Glutamatergic neuron (in vitro differentiated cells): ENCODE results near the gene ALCAM. TPM values are rescaled to one million over a fixed set of nuclear protein-coding genes. Genes with fewer than 3 reads are reported as not detected.
"Not testable (repeated sequence)": the region's sequence is repeated elsewhere in the genome, so short reads cannot be mapped to it uniquely, and the experiment has no call there.

Experiments used
- DNase-seq: peaks from one replicate; pipeline ENCODE4 v3.0.0; 2022
- H3K27ac Mint-ChIP-seq: one replicate; pipeline ENCODE4 v1.8.0; 2020; ENCODE audit warnings: mild to moderate bottlenecking, mixed read lengths, inconsistent platforms; ENCODE audit not compliant: unreplicated experiment
- H3K27me3 Mint-ChIP-seq: one replicate; pipeline ENCODE4 v1.8.0; 2020; ENCODE audit warnings: mild to moderate bottlenecking, moderate library complexity, mixed read lengths, inconsistent platforms; ENCODE audit not compliant: unreplicated experiment
- H3K36me3 Mint-ChIP-seq: one replicate; pipeline ENCODE4 v1.8.0; 2020; ENCODE audit warnings: mild to moderate bottlenecking, mixed read lengths, inconsistent platforms; ENCODE audit not compliant: unreplicated experiment
- H3K4me1 Mint-ChIP-seq: one replicate; pipeline ENCODE4 v1.8.0; 2020; ENCODE audit warnings: mild to moderate bottlenecking, low read depth, mixed read lengths, inconsistent platforms; ENCODE audit not compliant: unreplicated experiment
- H3K4me3 Mint-ChIP-seq: one replicate; pipeline ENCODE4 v1.8.0; 2020; ENCODE audit warnings: mild to moderate bottlenecking, mixed read lengths, inconsistent platforms; ENCODE audit not compliant: unreplicated experiment
- H3K9me3 Mint-ChIP-seq: one replicate; pipeline ENCODE4 v1.8.0; 2020; ENCODE audit warnings: mild to moderate bottlenecking, moderate library complexity, mixed read lengths, inconsistent platforms; ENCODE audit not compliant: unreplicated experiment
- CTCF ChIP-seq: fragments of 200-600 bp; sonication (generic); IDR thresholded peaks from one replicate; pipeline ENCODE4 v1.5.0; 2021; ENCODE audit not compliant: partially characterized antibody, unreplicated experiment
- total RNA-seq: library from RNA; stranded (reverse); fragmentation: NEBNext Ultra II Directional; extraction: Animal tissue kit (Norgen Biotek cat#: 25700); gene quantifications from one replicate; pipeline ENCODE4 v1.2.1, GENCODE V29; 2021; ENCODE audit not compliant: unreplicated experiment

ALCAM gene
- total RNA-seq, 1 donor from 2014 or later = 115 TPM

DNA sequence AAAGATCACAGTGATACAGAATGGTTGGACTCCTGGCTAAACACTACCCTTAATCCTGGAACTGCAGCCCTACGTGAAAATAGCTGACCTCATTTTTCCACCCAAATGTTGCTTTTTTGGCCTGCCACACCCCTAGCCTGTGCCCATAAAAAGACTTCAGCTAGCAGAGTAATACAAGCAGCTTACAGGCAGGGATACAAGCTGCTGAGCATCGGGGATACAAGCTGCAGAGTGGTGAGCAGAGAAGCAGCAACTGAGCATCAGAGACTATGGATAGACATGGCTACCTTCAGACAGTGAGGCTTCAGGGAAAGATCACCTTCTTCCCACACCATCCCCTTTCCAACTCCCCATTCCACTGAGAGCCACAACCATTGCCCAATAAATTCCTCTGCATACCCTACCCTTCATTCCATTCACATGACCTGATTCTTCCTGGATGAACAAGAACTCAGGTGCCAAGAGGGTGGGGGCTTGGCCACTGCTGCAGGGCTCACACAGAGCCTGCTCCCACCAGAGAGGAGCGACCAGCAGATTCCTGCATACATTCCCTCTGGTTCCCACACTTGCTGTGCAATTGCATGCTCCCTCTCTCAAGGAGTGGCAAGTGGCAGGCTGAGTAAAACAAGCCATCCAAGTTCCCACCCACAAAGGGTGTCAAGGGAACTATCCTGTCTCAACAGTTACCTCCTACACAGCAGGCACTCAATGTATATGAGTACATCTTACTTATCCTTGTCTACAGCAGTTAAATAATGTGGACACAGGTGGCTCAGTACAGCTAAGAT, 217.5 kb downstream of the ALCAM start:
- Mint-ChIP-seq H3K9me3 (peaks cover 1% of the 10 kb centered on the region), H3K27ac (no peak overlapping the region), H3K36me3 (peaks cover 5% of the 10 kb centered on the region), H3K4me1 (no peaks in the 10 kb centered on the region), H3K4me3 (no peak overlapping the region), H3K27me3 (no peaks in the 10 kb centered on the region)
- TF ChIP-seq CTCF = no peak
- DNase-seq = no peak

DNA sequence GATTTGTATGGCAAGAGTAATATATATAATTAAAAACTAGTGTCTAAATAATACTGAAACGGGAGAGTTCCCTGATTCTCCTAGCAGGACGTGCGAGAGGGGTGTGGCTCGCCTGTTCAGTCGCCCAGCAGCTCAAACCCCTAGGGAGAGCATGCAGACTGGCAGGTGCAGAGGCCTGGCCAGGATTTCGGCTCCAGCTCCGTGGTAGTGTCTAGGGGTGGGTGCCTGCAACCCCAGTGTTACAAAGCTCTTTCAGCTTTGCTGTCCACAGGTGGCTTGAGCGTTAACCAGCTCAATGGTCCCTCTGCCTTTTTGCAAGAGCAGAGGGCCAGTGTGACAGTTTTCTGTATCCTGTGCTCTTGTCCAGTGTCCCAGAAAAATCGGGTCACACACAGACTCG, 226.6 kb downstream of the ALCAM start:
- no peak for DNase-seq
- no peaks in the 10 kb centered on the region for H3K27me3 Mint-ChIP-seq
- TF ChIP-seq CTCF = no peak
- H3K36me3 Mint-ChIP-seq = no peaks in the 10 kb centered on the region
- no peak overlapping the region for H3K27ac Mint-ChIP-seq
- no peaks in the 10 kb centered on the region for H3K4me1 Mint-ChIP-seq
- H3K9me3 Mint-ChIP-seq = peaks cover 2% of the 10 kb centered on the region
- H3K4me3 Mint-ChIP-seq = no peak overlapping the region

GRCh38 chr3:105594219-105594618, 227.5 kb downstream of the ALCAM start:
- H3K9me3 Mint-ChIP-seq = peaks cover 2% of the 10 kb centered on the region
- no peaks in the 10 kb centered on the region for H3K36me3 Mint-ChIP-seq
- no peak for DNase-seq
- no peak overlapping the region for H3K27ac Mint-ChIP-seq
- TF ChIP-seq CTCF = no peak
- H3K27me3 Mint-ChIP-seq = no peaks in the 10 kb centered on the region
- H3K4me1 Mint-ChIP-seq = no peaks in the 10 kb centered on the region
- no peak overlapping the region for H3K4me3 Mint-ChIP-seq

DNA sequence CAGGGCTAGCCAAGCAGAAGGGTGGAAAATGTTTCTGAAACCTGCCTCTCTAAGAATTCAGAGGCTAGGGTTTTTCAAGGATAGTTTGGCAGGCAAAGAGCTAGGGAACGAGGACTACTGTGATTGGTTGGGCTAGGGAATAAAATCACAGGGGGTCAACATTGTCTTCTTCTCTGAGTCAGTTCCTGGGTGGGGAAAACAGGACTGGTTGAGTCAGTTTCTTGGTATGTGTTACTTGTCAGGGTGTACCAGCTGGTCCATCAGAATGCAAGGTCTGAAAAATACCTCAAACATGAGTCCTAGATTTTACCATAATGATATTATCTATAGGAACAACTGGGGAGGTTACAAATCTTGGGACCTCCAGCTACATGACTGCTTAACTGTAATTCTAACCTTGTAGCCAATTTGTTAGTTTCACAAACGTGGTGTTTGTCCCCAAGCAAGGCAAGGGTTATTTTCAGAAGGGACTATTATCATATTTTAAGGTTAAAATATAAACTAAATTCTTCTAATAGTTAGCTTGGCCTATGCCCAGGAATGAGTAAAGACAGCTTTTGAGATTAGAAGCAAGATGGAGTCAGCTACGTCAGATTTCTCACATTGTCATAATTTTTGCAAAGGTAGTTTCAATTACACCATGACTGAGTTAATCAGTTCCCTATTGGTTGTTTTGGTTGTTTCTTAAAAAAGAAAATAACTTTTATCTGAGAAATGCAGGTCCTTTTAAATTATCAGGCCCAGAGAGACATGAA, 231.5 kb downstream of the ALCAM start:
- no peak overlapping the region for H3K4me3 Mint-ChIP-seq
- no peak for DNase-seq
- H3K36me3 Mint-ChIP-seq = peaks cover 8% of the 10 kb centered on the region
- no peak for TF ChIP-seq CTCF
- no peak overlapping the region for H3K27ac Mint-ChIP-seq
- H3K9me3 Mint-ChIP-seq = no peaks in the 10 kb centered on the region
- H3K27me3 Mint-ChIP-seq = no peaks in the 10 kb centered on the region
- no peaks in the 10 kb centered on the region for H3K4me1 Mint-ChIP-seq

- Mint-ChIP-seq H3K36me3 (peaks cover 8% of the 10 kb centered on the region), H3K4me1 (no peaks in the 10 kb centered on the region), H3K27me3 (no peaks in the 10 kb centered on the region), H3K9me3 (no peaks in the 10 kb centered on the region), H3K27ac (no peak overlapping the region), H3K4me3 (no peak overlapping the region)
- DNase-seq = no peak
- no peak for TF ChIP-seq CTCF
Measured at GRCh38 chr3:105599350-105599749, 232.6 kb downstream of the ALCAM start.

GRCh38 chr3:105601756-105602155, 235.0 kb downstream of the ALCAM start:
- not testable (repeated sequence) for H3K4me3 Mint-ChIP-seq, H3K9me3 Mint-ChIP-seq, H3K27ac Mint-ChIP-seq, DNase-seq, H3K27me3 Mint-ChIP-seq, H3K4me1 Mint-ChIP-seq, H3K36me3 Mint-ChIP-seq

DNA sequence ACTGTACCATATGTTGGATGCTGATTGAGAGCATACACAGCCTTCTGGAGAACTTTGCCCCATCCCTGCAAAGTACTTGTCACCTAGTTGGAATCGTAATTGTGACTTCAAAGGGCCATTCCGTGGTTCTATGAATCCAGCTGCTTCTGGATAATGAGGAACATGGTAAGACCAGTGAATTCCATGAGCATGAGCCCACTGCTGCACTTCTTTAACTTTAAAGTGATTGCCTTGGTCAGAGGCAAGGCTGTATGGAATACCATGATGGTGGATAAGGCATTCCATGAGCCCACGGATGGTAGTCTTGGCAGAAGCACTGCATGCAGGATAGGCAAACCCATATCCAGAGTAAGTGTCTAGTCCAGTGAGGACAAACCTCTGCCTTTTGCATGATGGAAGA, 235.6 kb downstream of the ALCAM start:
- not testable (repeated sequence) for H3K4me3 Mint-ChIP-seq, H3K9me3 Mint-ChIP-seq, H3K4me1 Mint-ChIP-seq, H3K36me3 Mint-ChIP-seq, DNase-seq, H3K27me3 Mint-ChIP-seq, H3K27ac Mint-ChIP-seq
